ENCODE measurements around the gene TCEANC2. TPM values are rescaled to one million over a fixed set of nuclear protein-coding genes. Genes with fewer than 3 reads are reported as not detected.

Gene TCEANC2
- total and polyA plus RNA-seq, 2 of the 4 experiments (the other 2 are of a cell fraction): 2.4 to 3.2 TPM

DNA sequence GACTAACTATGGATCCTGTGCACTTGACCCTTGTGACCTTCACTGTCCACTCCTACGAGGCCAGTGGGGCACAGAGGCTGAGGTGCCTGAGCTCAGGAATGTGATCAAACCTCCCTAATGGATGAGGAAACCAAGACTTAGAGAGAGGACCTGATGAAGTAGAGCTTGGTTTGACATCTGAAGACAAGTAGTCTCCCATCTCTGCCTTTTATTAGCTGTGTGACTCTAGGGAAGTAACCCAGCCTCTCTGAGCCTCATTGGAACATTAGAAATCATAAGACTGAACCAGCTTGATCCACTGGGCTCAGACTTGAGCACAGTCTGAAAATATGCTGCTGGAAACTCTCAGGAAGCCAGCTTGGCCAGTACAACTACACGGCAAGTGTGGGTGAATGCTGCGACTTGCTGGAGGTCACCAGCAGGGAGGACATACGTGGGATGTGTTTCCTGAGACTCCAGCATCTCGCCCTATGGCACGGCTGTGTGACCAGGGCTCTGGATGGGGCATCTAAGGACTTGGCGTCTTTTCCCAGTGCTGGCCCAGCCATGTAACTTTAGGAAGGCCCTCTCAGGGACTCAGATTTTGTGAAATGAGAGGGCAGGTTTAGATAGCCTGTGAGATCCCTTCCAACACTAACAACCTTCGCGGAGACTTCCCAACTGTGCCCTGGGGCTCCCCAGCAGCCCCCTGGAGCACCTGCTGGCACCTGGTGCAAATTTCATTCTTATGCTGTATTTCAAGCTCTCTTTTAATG lies 88.9 kb downstream of the TCEANC2 start:
- no peak for ATAC-seq (ENCODE audit: low read depth)
- H3K4ac ChIP-seq (ENCODE audit: low read depth, low read length): no peak overlapping the region
- dilution Hi-C loops (cut with HindIII; ENCODE audit: low sequenced_read_pairs, unreplicated experiment): no loop called here
- no peak overlapping the region for H2AFZ ChIP-seq (replicated peaks; ENCODE audit: low read length, poor library complexity)
- no peaks in the 10 kb centered on the region for H3K27me3 ChIP-seq (ENCODE audit: control insufficient read depth, insufficient read depth, low read length)
- H2AK5ac ChIP-seq (ENCODE audit: low read depth, low read length): no peak overlapping the region
- intact Hi-C loops (cut with micrococcal nuclease): no loop called here
- H3K23ac ChIP-seq (ENCODE audit: low read depth, low read length): no peak overlapping the region
- no peak overlapping the region for H4K5ac ChIP-seq (ENCODE audit: low read depth, low read length)
- no peaks in the 10 kb centered on the region for H4K20me1 ChIP-seq (ENCODE audit: insufficient read depth, low read length)
- no peak overlapping the region for H2BK15ac ChIP-seq (ENCODE audit: low read depth, low read length)
- H2BK5ac ChIP-seq (ENCODE audit: low read depth, low read length, poor library complexity, severe bottlenecking): no peak overlapping the region
- CTCF ChIA-PET: interaction anchor here (0.7 kb wide), 1 partner anchor 616 kb away, joined by 5 read pairs; no protein-coding TSS in a partner anchor
- H2BK120ac ChIP-seq (ENCODE audit: low read depth, low read length): no peak overlapping the region
- H3K4me3 ChIP-seq (ENCODE audit: insufficient read depth, low read depth, low read length): no peak overlapping the region
- no peak for DNase-seq
- no peak overlapping the region for H4K91ac ChIP-seq (ENCODE audit: insufficient read depth, low read depth, low read length)
- peaks cover 12% of the 10 kb centered on the region for H3K9me1 ChIP-seq (ENCODE audit: insufficient read depth, low read length)
- WGBS, 2 experiments (ENCODE audit: extremely low coverage in 2 of 2, insufficient read length in 1 of 2): 62% methylated on average over 5 of the region's 9 CpGs; no CpG with 5 or more reads in 1 of the 2 experiments
- no peak overlapping the region for H3K14ac ChIP-seq (replicated peaks; ENCODE audit: low read depth, low read length)
- in situ Hi-C loops (cut with MboI; ENCODE audit: low sequenced_read_pairs): no loop called here
- TF ChIP-seq RAD21 (IDR thresholded peaks at IDR 0.05; ENCODE audit: low read length) (no peak), RFX5 (IDR thresholded peaks at IDR 0.05; ENCODE audit: low read depth, low read length) (no peak), NFE2L2 (IDR thresholded peaks at IDR 0.05; ENCODE audit: low read depth, low read length) (no peak), BHLHE40 (IDR thresholded peaks at IDR 0.05; ENCODE audit: low read depth, low read length) (no peak), CHD1 (IDR thresholded peaks at IDR 0.05; ENCODE audit: low read depth, low read length) (no peak), RCOR1 (IDR thresholded peaks at IDR 0.05; ENCODE audit: insufficient replicate concordance, low read length) (no peak), POLR2A (IDR thresholded peaks at IDR 0.05; ENCODE audit: low read depth, low read length) (no peak), CEBPB (IDR thresholded peaks at IDR 0.05; ENCODE audit: low read depth, low read length) (no peak)
- TF ChIP-seq, protein P1, sequence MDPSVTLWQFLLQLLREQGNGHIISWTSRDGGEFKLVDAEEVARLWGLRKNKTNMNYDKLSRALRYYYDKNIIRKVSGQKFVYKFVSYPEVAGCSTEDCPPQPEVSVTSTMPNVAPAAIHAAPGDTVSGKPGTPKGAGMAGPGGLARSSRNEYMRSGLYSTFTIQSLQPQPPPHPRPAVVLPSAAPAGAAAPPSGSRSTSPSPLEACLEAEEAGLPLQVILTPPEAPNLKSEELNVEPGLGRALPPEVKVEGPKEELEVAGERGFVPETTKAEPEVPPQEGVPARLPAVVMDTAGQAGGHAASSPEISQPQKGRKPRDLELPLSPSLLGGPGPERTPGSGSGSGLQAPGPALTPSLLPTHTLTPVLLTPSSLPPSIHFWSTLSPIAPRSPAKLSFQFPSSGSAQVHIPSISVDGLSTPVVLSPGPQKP (IDR thresholded peaks at IDR 0.05; ENCODE audit: borderline replicate concordance, low read depth, low read length): no peak
- no peak overlapping the region for H2BK20ac ChIP-seq (ENCODE audit: low read depth, low read length)
- no peak overlapping the region for H4K8ac ChIP-seq (ENCODE audit: low read depth in 2 of 2, low read length in 2 of 2)
- no peak overlapping the region for H3K4me2 ChIP-seq (ENCODE audit: low read depth, low read length)
- H2AK9ac ChIP-seq (replicated peaks; ENCODE audit: low read depth, low read length, poor library complexity): no peak overlapping the region
- H3K27ac ChIP-seq (ENCODE audit: insufficient read depth, low read length): no peak overlapping the region
- H3K9ac ChIP-seq (ENCODE audit: low read depth, low read length): no peak overlapping the region
- POLR2A ChIA-PET (ENCODE audit: unreplicated experiment): no interaction called here
- BruUV-seq (replicated peaks): no TSS peak
- H3K56ac ChIP-seq (ENCODE audit: extremely low read depth, insufficient read depth, low read length): no peak overlapping the region
- no peak overlapping the region for H3K18ac ChIP-seq (ENCODE audit: low read depth, low read length)
- no peaks in the 10 kb centered on the region for H3K79me1 ChIP-seq (ENCODE audit: low read depth in 1 of 2, low read length in 2 of 2)
- no peaks in the 10 kb centered on the region for H3K9me3 ChIP-seq (ENCODE audit: control insufficient read depth, insufficient read depth, low read length)
- peaks cover 6% of the 10 kb centered on the region for H3K4me1 ChIP-seq (ENCODE audit: control insufficient read depth, insufficient read depth, low read length)
- H3K36me3 ChIP-seq (ENCODE audit: control insufficient read depth, insufficient read depth, low read length): no peaks in the 10 kb centered on the region
